DMS53 (cell line): ENCODE measurements around the gene IQSEC3.
"Not testable (repeated sequence)": the region's sequence is repeated elsewhere in the genome, so short reads cannot be mapped to it uniquely, and the experiment has no call there.

ENCODE experiments used
- DNase-seq: peaks from one replicate; lab custom pipeline; 2025; lab: John Stamatoyannopoulos, UW

IQSEC3 gene

DNA sequence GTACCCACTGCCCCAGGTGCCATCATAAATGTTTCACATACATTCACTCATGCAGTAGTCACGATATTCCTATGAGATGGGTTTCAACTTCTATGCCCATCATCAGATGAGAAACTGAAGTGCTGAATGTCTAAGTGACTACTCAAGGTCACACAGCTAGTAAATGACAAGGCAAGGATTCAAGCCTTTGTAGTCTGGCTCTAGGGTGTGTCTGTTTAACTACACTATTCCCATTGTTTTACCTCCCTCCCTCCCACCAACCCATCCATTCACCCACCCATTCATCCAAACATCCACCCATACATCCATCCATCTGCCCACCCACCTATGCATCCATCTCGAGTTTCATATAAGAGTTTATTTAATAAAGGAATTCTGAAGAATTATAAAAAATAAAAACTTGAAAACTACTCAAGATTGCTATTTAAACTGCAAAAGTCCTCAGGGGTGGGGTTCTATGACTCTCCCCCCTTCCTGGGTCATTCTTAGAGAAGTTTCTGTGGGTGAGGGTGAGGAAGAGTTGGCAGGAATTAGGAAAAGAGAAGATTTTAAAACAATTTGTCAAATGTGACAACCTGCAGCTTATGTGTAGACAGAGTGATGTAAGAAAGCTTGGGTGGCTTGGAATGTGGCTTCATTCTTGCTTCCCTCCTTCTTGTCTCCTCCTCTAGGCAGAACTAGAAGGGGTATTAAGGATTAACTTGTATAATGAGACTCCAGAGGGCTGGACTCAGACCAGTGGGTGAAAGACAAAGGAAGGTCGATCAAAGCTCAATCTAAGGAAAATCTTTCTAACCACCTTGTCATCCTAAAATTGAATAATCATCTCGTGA, 13.4 kb upstream of the IQSEC3 start:
- DNase-seq = not testable (repeated sequence)

DNA sequence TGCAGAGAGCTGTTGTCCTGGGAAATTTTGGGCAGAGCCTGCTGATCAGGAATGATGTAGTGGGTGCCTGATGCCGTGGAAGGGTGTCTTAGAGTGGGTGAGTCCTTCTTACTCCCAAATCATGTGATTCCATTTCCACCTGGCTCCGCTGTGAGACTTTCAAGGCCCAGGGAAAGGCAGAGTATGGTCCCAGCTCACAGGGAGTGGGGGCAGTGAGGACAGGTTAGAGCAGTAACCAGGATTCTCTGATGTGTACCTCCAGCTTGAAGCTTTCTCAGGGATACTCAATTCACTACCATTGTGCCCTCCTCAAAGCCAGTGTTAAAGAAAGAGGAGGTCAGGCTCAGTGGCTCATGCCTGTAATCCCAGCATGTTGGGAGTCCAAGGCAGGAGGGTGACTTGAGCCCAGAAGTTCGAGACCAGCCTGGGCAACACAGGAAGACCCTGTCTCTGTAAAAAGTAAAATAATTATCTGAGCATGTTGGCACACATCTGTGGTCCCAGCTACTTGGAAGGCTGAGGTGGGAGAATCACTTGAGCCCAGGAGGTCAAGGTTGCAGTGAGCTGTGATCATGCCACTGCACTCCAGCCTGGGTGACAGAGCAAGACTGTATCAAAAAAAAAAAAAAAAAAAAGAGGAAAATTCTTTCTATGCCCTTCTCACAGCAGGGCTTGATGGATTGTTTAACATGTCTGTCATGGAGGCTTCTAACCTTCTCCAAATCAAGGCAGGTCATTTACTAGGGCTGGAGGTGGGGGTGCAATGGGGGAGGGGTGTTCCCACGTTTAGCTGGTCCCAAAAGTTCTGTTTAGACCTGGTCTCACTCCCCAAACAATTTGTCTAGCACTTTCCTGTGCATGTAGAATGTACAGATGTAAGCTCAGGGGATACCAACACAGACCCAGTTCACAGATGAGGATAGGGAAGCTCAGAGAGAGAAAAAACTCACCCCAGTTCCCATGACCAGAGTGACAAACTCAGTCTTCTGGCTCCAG, 12.5 kb upstream of the IQSEC3 start:
- DNase-seq = no peak

GRCh38 chr12:54750-55535, 11.6 kb upstream of the IQSEC3 start:
- DNase-seq = no peak

DNA sequence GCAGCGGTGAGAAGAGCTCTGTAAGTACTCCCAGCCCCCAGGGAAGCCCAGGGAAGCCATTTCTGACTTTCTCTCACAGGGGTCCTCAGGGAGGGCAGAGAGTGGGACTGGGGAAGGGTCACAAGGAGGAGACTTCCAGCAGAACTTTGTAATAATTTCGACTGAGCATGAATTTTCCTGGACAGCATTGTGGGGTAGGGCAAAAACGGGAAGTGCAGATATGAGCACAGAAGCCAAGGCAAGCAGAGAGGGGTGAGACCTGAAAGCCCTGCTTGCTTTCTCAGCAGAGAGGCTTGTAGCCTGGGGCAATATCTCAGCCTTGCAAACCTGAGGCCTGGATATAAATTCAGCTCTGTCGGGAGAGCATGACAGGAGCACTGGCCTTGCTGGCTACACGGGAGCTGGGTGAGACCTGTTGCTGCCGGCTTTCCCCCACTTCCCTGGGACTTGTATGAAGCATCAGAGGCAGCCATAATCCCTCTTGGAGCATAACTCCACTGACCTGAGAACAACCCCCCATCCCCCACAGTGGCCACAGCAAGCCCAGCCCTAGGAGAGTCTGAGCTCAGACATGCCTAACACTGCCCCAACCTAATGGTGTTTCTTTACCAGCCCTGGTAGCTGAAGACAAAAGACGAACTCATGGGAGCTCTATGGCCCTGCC, 9.8 kb upstream of the IQSEC3 start:
- DNase-seq = no peak

GRCh38 chr12:57539-57938, 9.0 kb upstream of the IQSEC3 start:
- DNase-seq = no peak

GRCh38 chr12:58832-59231, 7.7 kb upstream of the IQSEC3 start:
- DNase-seq = no peak

GRCh38 chr12:61845-62244, 4.7 kb upstream of the IQSEC3 start:
- not testable (repeated sequence) for DNase-seq

DNA sequence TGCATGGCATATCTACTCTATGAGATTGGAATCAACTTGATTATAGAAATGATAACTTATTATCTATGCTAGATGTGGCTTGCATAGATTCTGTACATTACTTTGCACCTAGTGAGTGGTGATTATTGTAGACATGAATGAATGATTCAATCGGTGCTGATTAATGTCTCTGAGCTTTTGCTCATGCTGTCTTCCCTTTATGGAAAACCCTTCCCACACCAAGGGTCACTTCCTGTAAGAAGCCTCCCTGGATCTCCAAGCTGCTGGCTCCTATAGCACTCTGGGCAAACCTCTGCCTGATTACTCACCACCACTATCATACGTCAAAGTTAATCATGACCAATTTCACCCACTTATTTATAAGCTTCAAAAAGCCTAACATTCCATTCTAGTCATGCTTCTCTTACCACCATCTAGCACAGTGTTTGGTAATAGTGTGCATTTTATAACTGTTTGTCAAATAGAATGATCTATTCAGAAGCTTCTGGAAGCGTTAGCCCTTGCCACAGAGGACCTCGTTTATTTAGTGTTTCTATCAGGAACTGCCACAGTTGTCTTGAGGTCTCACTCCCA, 990 bp upstream of the IQSEC3 start:
- not testable (repeated sequence) for DNase-seq

DNA sequence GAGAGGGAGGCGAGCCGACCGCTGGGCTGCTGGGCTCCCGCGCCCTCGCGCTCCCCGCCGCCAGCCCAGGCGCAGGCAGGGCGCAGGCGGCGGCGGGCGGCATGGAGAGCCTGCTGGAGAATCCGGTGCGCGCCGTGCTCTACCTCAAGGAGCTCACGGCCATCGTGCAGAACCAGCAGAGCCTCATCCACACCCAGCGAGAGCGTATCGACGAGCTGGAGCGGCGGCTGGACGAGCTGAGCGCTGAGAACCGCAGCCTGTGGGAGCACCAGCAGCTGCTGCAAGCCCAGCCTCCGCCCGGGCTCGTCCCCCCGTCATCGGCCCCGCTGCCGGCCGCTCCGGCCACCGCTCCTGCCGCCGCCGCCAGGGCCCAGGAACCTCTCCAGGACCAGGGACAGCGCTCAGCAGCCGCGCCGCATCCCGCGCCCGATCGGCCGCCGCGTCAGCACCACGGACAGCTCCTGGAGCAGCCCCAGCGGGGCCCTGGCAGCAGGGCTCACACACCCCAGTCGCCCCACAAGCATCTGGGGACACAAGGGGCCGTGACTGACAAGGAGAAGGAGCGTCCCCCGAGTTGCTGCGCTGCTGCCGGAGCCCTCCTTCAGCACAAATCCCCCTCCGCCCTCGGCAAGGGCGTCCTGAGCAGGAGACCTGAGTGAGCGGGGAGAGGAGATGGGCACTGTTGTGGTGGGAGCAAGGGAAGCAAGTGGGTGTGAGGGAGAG, 376 bp downstream of the IQSEC3 start:
- DNase-seq = not testable (repeated sequence)

DNA sequence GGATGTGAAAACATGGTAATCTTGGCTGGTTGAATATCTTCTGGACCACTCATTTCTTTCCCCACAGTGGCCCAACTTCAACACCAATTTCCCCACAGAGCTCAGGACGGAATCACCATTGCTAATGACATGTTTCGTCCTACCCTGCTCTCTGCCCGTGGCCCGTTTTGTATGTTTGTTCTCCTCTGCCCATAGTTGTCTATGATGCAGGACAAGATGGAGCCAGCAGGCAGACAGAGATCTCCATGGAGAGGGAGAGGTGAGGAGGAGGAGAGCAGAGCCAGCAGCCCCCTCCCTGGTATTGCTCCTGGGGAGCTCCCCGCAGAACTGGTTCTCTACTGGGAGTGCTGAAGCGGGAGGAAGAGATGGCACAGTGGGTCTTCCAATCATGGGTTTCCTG, 3.1 kb downstream of the IQSEC3 start:
- not testable (repeated sequence) for DNase-seq

- DNase-seq = not testable (repeated sequence)
Measured at GRCh38 chr12:70541-70940, 4.0 kb downstream of the IQSEC3 start.

- not testable (repeated sequence) for DNase-seq
Measured at GRCh38 chr12:72018-72417, 5.5 kb downstream of the IQSEC3 start.

GRCh38 chr12:74420-75190, 8.0 kb downstream of the IQSEC3 start:
- not testable (repeated sequence) for DNase-seq

DNA sequence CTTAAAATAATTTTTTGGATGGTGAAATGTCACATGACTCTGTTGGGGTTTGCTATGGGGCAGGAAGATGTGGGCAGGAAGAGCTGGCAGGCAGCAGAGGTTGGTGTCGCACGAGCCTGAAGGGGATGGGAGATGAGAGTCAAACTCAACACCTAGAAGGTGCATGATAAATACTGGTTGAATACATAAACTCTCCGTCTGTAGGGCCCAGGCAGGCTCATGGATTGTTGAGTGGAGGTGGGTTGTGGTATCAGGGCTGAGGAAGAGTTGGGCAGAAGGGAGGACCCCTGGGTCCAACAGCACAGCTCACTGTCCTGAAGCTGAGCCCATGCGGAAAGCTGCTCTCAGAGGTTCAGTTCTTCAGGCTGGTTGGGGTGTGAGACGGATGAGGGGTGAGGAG, 9.0 kb downstream of the IQSEC3 start:
- DNase-seq = not testable (repeated sequence)

GRCh38 chr12:76102-76501, 9.5 kb downstream of the IQSEC3 start:
- not testable (repeated sequence) for DNase-seq

GRCh38 chr12:76551-76950, 10.0 kb downstream of the IQSEC3 start:
- DNase-seq = not testable (repeated sequence)

DNA sequence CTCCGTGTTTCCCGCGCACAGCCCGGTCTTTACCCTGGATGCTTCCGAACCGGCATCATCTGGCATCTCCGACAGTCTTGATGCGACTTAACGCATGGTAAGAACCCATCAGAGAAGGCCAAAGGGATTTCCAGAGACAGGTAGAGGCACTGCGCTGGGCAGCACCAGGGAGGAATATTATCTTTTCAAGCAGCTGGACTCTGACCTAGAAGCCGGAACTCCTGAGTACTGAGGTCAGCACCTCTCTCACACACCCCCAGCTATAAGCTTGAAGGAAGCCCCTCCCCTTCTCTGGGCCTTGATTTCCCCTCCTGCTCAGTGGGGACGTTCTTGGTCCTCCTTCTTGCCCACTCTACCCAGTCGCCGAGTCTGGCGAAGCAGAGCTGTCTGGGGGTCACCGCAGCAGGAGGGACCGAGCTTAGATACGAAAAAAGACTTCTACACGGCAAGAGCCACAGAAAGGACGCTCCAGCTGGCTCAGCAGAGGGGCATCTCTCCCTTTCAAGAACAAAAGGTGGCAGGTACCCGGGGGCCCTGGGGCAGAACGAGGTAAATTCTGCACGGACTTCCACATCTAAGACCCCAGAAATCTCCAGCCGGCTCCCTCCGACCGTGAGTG, 10.6 kb downstream of the IQSEC3 start:
- DNase-seq = not testable (repeated sequence)

- DNase-seq = peak; percentile 72
Measured at GRCh38 chr12:77769-78383, 11.3 kb downstream of the IQSEC3 start.

GRCh38 chr12:78981-79380, 12.4 kb downstream of the IQSEC3 start:
- peak; percentile 35 for DNase-seq
